Prostate gland (tissue), 2 donors: Measurements from ENCODE around the gene PASK.

Experiments used
- CTCF ChIP-seq, 4 experiments: fragments of 200-600 bp in 2 of 4; fragments of 450-650 bp in 2 of 4; sonication (generic) in 2 of 4; IDR thresholded peaks; 1 replicate in 3 of 4; 2 replicates in 1 of 4; pipeline ENCODE4 v1.5.1; 2016 to 2019; ENCODE audit warnings: antibody characterized with exemption in 4 of 4, mild to moderate bottlenecking in 2 of 4, moderate library complexity in 2 of 4
- POLR2A ChIP-seq: fragments of 450-650 bp; IDR thresholded peaks from one replicate; pipeline ENCODE4 v1.6.1; 2016; ENCODE audit warnings: antibody characterized with exemption, mild to moderate bottlenecking

- TF ChIP-seq CTCF (IDR thresholded peaks at IDR 0.05) = no peak
- TF ChIP-seq POLR2A = no peak
Measured at GRCh38 chr2:241187918-241188234, 38.6 kb upstream of the PASK start.
